PC-9 (cell line): ENCODE results near the gene FBXL15.

Experiments
- EZH2 ChIP-seq: fragments of 200-600 bp; sonication (generic); IDR thresholded peaks from 2 replicates; pipeline ENCODE4 v1.8.0; 2017; ENCODE audit warnings: antibody characterized with exemption, low read depth
- TF ChIP-seq, protein P1 (sequence below): fragments of 200-600 bp; sonication (generic); conservative IDR thresholded peaks from 2 replicates; pipeline ENCODE4 v1.6.1; 2017; ENCODE audit warnings: mixed run types, antibody characterized with exemption, mild to moderate bottlenecking, moderate library complexity

DNA sequence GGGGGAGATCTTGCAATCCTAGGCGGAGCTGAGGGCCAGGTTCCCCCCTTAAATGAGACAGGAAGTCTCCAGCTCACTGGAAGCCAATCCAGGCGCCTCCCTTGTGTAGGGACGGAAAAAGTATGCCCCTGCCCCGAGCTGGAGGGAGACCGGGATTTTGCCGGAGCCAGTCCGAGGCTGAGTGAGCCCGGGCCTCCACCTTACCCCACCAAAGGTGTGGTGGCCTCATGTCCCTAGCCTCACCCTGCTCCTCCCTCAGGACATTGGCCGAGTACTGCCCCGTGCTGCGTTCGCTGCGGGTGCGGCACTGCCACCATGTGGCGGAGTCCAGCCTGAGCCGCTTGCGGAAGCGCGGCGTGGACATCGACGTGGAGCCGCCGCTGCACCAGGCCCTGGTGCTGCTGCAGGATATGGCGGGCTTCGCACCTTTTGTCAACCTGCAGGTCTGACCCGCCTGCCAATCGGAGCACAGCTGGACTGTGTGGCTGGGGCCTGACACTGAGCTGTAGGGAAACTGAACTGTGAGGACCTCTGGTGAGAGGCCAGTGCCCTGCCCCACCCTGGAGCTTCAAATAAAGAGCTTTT lies 2.0 kb downstream of the FBXL15 start:
- TF ChIP-seq, protein P1, sequence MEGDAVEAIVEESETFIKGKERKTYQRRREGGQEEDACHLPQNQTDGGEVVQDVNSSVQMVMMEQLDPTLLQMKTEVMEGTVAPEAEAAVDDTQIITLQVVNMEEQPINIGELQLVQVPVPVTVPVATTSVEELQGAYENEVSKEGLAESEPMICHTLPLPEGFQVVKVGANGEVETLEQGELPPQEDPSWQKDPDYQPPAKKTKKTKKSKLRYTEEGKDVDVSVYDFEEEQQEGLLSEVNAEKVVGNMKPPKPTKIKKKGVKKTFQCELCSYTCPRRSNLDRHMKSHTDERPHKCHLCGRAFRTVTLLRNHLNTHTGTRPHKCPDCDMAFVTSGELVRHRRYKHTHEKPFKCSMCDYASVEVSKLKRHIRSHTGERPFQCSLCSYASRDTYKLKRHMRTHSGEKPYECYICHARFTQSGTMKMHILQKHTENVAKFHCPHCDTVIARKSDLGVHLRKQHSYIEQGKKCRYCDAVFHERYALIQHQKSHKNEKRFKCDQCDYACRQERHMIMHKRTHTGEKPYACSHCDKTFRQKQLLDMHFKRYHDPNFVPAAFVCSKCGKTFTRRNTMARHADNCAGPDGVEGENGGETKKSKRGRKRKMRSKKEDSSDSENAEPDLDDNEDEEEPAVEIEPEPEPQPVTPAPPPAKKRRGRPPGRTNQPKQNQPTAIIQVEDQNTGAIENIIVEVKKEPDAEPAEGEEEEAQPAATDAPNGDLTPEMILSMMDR, result peak; percentile 67
- TF ChIP-seq EZH2, result no peak
